NOMO-1 (cell line): ENCODE results near the gene KIAA1755.

Experiments
- DNase-seq, 2 experiments: peaks; one replicate each; lab custom pipeline; 2025; ENCODE audit not compliant: unreplicated experiment in 2 of 2; lab: John Stamatoyannopoulos, UW

The KIAA1755 gene

DNA sequence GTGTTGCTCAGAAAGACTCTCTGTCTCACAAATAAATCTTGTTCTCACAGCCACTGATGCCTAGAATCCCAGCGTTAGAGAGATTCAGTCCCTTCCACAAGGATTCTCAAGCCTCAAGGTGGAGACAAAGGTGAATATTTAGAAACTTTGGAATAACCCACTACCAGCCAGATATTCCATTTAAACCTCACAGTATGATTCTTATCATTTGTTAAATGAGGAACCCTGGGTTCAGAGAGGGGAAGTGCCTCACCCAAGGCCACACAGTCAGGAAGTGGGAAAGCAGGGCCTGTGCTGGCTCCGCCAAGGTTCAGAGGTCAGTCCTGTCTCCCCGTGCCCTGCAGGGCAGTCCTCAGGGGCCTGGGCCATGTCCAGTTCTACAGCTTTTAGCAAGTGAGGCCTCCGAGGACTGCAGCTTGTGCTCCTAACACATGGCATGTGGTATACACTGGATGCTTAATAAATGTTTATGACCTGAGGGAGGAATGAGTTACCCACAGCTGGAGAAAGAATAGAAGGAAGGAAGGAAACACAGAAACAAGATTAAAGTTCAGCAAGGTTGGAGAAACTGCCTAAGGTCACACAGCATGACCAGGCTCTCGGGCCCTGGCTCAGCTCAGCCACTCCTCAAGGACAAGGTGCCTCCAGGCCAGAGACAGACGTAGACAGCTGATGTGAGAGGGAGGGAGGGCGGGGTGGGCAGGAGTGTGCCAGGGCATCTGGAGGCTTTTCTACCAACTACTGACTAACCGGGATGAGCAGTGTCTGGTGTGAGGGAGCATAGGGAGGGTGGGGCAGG lies 91.5 kb downstream of the KIAA1755 start:
- peak; percentile 43 to 59 for DNase-seq

GRCh38 chr20:38167851-38168760 lies 92.4 kb downstream of the KIAA1755 start:
- peak; percentile 79 for DNase-seq

DNA sequence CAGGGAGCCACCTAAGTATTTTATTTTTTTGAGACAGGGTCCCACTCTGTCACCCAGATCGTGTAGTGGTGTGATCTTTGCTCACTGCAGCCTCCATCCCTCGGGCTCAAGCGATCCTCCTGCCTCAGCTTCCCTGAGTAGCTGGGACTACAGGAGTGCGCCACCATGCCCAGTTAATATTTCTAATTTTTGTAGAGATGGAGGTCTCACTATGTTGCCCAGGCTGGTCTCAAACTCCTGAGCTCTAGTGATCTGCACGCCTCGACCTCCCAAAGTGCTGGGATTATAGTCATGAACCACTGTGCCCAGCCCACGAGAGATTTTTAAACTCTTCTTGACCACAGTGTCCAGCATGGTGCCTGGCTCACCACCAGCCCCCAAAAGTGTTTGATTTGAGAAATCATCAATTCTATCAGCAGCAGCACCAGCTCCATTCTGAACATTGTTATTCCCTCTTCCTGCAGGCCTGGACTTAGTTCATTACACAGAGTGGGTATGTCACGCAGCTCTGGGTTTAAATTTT lies 93.1 kb downstream of the KIAA1755 start:
- no peak for DNase-seq

GRCh38 chr20:38166703-38167233 lies 93.8 kb downstream of the KIAA1755 start:
- no peak for DNase-seq

DNA sequence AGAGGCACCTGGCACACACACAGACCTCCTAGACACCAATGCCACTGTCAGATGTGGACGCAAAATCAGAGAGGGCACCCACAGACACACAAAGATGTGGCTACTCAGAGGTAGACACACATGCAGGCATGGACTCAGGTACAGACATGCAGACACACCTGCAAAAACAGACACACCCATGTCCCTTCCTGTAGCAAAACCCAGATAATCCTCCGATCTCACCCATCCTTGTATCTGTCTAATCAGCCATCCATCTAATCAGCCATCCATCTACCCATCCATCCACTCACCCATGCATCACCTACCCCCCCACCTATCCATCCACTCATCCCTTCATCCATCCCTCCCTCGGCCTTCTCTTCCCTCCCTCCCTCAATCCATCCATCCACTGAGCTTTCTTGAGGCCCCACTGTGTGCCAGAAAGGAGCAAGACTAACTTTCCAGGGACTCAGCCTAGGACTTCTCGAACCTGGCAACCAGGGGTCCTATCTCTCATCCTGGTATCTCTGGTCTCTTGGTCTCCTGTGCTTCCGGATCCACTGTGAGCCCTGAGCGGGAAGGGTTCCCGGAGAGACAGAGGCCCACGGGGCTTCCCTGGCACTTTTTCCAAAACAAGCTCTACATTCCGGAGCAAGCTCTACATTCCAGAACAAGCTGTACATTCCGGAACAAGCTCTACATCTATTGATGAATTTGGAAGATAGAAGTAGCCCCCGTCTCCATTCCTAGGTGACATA lies 94.4 kb downstream of the KIAA1755 start:
- no peak for DNase-seq

- peak; percentile 52 to 80 for DNase-seq
These were observed 95.2 kb downstream of the KIAA1755 start, which contains the start of gene TGM2 for GRCh38 chr20:38165089-38165965. TSS of gene TGM2 (minus strand) at chr20:38165270. CDS start at chr20:38165198, 72 bp downstream.

DNA sequence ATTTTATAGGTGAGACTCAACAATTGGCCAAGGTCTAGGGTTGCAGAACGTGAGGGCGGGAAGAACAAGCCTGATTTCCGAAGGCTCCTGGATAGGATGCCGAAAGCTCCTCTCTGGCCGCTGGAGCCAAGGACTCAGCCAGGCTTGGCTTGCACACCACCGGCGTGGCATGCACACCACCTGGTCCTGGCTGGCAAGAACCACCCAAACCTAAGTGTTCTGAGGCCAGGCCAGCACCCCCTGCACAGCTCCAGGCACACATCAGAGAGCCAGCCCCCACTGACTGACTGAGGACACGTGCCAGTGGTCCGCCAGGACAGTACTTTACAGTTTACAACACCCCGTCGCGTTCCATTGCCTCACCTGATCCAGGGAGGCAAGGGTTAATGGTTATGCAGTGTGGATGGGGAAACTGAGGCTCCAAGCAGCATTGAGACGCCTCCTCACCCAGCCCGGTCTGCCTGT lies 95.9 kb downstream of the KIAA1755 start:
- DNase-seq: no peak

DNA sequence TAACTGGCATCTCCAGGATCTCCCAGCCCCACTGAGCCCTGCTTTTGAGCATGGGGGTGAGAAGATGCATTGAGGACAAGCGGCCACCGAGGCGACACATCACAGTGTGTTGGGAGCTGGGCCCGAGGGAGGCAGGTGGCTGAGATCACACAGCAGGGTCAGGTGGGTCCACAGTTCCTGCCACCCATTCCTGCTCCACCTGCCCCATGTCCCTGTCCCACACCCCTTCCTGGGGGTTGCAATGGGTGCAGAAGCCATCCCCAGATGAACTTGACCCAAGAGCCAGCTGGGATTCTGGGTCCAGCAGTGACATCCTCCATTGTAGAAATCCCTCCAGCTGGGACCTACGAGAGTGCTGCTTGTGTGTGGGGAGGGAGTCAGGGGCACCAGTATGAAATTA lies 96.5 kb downstream of the KIAA1755 start:
- DNase-seq: no peak

DNA sequence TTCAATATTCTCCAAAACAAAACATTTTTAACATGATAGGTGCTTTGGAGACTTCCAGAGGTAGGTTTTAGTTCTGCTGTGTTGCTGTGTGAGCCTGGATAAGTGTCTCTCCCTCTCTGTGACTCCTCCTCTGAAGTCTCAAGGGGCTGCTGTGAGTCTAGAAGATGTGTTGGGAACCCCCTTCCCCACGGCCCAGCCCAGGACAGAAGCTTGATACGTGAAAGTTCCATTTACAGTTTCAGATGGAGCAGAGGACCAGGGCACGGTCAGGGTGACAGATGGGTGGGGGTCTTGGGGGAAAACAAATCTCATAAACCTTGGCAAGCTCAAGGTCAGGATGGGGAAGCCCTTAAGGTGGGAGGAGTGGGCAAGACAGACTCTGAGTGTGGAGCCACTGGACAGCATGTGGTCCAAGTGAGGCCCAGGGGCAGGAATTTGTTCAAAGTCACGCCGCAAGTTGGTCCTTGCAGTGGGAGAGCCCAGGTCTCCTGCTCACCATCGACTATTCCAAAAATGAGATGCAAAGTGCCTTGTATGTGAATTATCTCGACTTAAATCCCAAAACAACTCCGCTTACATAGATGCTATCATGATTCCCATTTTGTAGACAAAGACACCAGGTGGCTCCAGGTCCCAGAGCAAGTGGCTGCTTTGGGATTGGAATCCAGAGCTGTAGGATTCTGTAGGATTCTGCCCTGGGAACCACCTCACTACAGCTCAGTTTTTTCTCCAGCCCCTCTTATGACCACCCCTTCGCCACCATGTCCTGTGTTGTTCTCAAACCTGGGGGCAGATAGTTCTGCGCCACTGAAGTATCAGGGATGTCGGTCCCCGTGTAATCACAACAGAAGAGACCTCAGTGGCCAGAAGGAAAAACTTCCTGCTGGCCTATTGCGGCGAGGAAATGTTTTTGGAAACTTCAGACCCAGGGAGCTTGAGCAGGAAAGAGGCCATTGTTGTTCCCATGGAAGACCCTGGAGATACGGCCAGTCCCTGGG lies 97.4 kb downstream of the KIAA1755 start:
- no peak for DNase-seq

DNA sequence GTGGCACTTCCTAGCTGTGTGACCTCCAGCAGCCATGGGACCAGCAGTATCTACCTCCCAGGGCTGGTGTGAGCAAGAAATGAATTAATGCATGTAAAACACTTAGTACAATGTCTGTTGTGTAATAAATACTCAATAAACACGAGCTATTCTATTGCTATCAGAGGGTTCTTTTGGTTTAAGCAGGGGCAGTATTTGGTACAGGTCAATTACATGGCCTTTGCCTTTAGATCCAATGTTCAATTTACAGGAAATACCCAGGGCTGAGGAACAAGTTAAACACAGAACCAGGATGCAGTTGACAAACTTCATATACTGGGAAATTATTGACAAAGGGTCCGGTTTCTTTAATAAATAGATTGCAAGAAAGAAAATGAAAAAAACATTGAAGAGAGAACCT lies 98.4 kb downstream of the KIAA1755 start:
- no peak for DNase-seq

- no peak for DNase-seq
These were observed 99.1 kb downstream of the KIAA1755 start for GRCh38 chr20:38161412-38161774.
